HuH-7 (cell line): ENCODE results near the gene DOCK3.
"Not testable (repeated sequence)": the region's sequence is repeated elsewhere in the genome, so short reads cannot be mapped to it uniquely, and the experiment has no call there.

Experiments
- DNase-seq: peaks from one replicate; pipeline ENCODE4 v3.0.0; 2011; ENCODE audit warnings: low spot score

DOCK3 gene

GRCh38 chr3:51387281-51387680 is 712.6 kb downstream of the DOCK3 start:
- DNase-seq = not testable (repeated sequence)

DNA sequence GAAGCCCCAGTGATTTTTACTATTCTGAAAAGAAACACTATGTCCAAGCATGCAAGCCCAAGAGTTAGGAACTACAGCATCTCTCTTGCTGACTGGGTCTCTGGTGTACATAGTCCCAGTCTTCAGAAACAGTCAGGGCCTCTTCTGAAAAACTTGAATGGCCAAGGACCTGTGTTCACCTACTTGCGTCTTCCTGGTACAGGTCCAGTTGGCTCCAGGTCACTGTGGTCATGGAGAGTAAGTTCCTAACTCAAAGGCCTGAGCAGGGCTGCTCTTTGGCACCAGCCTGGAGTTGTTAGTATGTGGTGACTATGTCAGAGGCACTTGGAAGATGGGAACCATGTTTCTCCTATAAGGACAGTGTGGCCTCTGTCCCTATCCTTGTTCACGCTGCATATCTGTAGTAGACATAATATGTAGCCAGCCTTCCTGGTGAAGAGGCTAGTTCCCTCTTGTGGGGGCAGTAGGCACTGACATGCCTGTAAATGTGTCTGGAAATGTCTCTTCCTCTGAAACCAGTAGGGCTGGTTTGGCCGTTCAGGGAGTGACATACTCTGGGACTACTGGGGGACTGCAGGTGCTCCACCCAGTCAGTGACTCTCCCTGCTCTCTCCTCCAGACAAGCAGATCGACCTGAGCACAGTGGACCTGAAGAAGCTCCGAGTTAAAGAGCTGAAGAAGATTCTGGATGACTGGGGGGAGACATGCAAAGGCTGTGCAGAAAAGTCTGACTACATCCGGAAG is 713.7 kb downstream of the DOCK3 start:
- DNase-seq = no peak

DNA sequence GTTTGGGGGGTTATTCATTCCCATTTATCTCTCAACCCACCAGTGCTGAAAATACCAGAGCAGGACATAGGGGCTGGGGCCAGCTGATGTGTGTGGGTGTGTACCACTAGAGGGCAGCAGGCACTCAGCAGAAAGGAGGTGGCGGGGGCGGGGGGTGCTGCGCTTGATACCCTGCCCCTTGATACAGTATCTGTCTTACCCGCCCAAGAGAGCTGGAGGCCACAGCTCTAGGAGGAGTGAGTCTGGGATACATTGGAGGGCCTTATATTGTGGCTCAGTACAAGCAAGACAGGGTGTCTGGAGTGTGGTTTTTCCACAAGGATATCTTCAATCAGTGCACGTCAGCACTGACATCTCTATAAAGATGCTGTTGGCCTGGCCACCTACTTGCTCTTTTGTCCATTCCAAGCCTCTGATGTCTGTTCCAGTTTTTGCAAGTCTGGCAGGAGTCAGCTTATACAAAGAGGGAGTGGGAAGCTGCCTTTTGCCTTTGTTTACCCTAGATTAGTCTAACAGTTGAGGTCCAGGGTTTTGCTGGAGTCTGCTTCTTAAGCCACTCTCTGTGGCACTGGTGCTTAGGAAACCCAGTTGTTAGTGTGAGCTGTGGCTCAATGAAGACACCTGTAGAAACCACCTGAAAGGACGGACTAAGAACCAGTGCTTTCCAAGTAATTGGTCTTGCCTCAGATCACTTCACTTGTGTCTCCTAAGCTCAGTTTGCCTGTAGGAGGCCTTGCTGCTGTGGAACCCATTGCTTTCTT is 714.9 kb downstream of the DOCK3 start:
- DNase-seq = peak; percentile 85

- no peak for DNase-seq
Measured at GRCh38 chr3:51390246-51391074, 715.7 kb downstream of the DOCK3 start.

GRCh38 chr3:51391075-51391565 is 716.4 kb downstream of the DOCK3 start, which contains the start of gene RBM15B:
RBM15B (plus strand) TSS chr3:51391285; CDS start chr3:51391400, 115 bp downstream.
- DNase-seq = peak; percentile 98

- DNase-seq = no peak
Measured at GRCh38 chr3:51391566-51392354, 717.0 kb downstream of the DOCK3 start.

DNA sequence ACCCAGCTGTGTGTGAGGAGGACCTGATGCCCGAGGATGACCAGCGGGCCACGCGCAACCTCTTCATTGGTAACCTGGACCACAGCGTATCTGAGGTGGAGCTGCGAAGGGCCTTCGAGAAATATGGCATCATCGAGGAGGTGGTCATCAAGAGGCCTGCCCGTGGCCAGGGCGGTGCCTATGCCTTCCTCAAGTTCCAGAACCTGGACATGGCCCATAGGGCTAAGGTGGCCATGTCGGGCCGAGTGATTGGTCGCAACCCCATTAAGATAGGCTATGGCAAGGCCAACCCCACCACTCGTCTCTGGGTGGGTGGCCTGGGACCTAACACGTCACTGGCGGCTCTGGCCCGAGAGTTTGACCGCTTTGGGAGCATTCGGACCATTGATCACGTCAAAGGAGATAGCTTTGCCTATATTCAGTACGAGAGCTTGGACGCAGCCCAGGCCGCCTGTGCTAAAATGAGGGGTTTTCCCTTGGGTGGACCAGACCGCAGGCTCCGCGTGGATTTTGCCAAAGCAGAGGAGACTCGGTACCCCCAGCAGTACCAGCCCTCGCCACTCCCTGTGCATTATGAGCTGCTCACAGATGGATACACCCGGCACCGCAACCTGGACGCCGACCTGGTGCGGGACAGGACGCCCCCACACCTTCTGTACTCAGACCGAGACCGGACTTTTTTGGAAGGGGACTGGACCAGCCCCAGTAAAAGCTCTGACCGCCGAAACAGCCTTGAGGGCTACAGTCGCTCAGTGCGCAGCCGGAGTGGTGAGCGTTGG is 717.8 kb downstream of the DOCK3 start:
- DNase-seq = no peak

- no peak for DNase-seq
Measured at GRCh38 chr3:51393134-51393495, 718.4 kb downstream of the DOCK3 start.

DNA sequence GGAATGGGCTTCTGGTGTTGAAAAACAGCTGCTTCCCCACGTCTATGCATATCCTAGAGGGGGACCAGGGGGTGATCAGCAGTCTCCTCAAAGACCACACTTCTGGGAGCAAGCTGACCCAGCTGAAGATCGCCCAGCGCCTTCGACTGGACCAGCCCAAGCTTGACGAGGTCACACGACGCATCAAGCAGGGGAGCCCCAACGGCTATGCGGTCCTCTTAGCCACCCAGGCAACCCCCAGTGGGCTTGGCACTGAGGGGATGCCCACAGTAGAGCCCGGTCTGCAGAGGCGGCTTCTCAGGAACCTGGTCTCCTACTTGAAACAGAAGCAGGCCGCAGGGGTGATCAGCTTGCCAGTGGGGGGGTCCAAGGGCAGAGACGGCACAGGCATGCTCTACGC is 718.8 kb downstream of the DOCK3 start:
- no peak for DNase-seq

GRCh38 chr3:51394541-51394940 is 719.8 kb downstream of the DOCK3 start:
- no peak for DNase-seq

GRCh38 chr3:51395493-51396213 is 720.9 kb downstream of the DOCK3 start:
- no peak for DNase-seq

- no peak for DNase-seq
Measured at GRCh38 chr3:51396401-51396800, 721.7 kb downstream of the DOCK3 start.

GRCh38 chr3:51397392-51397791 is 722.7 kb downstream of the DOCK3 start:
- DNase-seq = no peak

- no peak for DNase-seq
Measured at GRCh38 chr3:51398595-51399310, 724.0 kb downstream of the DOCK3 start.

GRCh38 chr3:51400166-51400565 is 725.4 kb downstream of the DOCK3 start:
- no peak for DNase-seq

GRCh38 chr3:51401735-51402134 is 727.0 kb downstream of the DOCK3 start:
- no peak for DNase-seq

DNA sequence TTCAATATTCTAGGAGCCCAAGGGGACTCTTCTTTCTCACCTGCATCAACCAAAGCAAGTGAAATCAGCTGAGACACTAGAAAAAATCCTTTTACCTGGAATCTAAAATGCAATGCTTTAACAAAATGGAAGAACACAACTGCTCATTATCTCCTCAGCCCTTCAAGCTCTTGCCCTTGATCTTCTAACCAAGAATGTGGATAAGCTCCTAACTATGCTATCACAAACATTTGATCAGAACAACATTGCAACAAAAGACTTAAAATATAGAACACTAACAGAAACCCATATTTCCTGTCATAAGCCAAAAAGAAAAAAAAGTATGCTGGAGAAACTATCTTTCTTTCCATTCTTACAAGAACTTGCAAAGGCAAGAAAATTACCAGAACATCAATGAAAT is 728.9 kb downstream of the DOCK3 start:
- no peak for DNase-seq

DNA sequence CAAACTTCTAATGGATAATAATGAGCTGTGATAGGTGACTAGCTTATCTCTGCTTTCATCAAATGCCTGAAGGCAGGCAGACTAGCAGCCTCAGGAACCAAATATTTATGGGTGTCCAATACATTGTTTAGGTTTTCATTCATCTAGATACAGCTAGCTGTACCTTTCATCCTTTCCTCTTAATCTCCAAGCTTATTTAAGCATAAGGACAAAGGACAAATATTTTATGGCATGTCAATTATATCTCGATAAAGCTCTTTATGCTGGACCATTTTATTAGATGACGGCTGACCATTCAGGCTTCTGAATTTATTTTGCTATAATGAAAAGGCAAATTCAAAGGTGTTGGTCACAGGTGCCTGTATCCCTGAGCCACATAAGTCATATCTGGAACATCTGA is 733.3 kb downstream of the DOCK3 start:
- DNase-seq = no peak

- DNase-seq = no peak
Measured at GRCh38 chr3:51408813-51409212, 734.1 kb downstream of the DOCK3 start.
